HG03575 (cell line): Measurements from ENCODE around the gene APOC1.
A peak's percentile ranks its signal among the peaks of the same experiment; 100 is the strongest.

Experiments used
- ATAC-seq: cut with Tn5 transposase; IDR thresholded peaks from one replicate; pipeline ENCODE4 v1.9.1; 2021; ENCODE audit not compliant: unreplicated experiment, insufficient number of reproducible peaks, low FRiP score; ENCODE audit errors: extremely low read depth

The APOC1 gene

GRCh38 chr19:44948763-44949374 is 34.5 kb downstream of the APOC1 start:
- ATAC-seq: no peak

DNA sequence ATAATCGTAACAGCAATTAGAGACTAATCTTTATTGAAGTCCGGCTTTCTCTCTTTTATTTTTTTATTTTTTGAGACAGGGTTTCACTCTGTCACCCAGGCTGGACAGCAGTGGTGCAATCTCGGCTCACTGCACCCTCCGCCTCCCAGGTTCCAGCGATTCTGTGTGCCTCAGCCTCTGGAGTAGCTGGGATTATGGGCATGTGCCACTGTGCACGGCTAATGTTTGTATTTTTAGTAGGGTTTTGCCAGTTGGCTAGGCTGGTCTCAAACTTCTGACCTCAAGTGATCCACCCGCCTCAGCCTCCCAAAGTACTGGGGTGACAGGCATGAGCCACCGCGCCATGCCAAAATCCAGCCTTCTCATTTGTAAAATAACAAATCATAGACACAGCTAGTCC is 35.1 kb downstream of the APOC1 start:
- ATAC-seq: no peak

- ATAC-seq: no peak
Observed at GRCh38 chr19:44951179-44952159, 37.1 kb downstream of the APOC1 start.

DNA sequence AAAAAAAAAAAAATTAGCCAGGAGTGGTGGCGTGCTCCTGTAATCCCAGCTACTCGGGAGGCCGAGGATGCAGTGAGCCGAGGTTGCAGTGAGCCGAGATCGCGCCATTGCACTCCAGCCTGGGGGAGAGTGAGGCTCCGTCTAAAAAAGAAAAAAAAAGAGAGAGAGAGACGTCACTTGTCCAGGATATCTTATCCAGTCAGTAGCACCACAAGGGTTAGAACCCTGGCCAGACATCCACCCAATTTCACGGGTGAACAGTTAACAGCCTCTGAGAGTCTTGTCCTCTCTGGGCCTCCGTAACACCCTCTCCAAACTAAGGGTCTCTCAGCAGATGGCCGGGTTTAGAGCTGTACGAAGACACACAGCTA is 39.9 kb downstream of the APOC1 start:
- ATAC-seq: no peak

GRCh38 chr19:44954649-44955504 is 40.5 kb downstream of the APOC1 start, which contains the start of gene CLPTM1:
CLPTM1 (plus strand) TSS chr19:44955380; CDS start chr19:44955396, 16 bp downstream.
- ATAC-seq: peak; percentile 54

DNA sequence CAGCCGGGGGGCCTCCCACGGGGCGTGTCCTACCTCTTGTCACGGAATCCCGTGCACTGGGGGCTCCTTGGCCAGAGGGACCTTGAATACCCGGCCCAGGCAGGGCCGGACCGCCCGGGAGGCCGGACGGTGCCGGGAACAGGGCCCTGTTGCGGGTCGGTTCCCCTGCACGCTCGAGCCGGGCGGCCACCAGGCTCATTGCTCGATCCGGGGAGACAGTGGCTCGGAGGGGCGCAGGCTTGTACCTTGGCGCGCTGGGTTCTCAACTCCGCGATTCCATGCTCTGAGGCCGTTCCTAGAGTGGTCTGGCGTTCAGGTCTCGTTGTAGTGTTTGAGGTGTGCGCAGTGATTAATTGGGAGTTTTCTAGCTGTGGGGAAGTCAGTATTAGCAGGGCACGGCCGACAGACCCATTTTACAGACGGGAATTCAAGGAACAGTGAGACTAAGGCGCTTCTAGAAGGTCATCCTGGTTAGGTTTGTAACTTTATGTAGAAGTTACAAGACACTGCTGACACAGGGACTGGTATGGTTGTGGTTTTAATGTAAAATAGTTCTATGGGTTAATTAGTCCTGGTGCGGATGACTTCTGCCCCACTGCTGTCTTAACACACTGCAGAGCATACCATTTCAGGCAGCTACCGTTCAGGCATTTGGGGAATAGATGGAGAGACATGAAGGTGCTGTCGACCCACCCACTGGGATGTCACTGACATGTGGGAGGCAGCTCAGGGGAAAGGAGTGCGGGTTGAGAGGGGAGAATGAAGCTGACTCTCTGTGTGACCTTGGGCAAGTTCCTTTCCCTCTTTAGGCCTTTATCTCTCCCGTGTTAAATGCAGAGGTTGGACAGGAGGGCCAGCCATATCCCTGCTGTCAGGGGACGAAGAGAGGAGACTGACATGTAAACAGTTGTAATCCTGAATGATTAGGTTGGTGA is 41.4 kb downstream of the APOC1 start:
- no peak for ATAC-seq

DNA sequence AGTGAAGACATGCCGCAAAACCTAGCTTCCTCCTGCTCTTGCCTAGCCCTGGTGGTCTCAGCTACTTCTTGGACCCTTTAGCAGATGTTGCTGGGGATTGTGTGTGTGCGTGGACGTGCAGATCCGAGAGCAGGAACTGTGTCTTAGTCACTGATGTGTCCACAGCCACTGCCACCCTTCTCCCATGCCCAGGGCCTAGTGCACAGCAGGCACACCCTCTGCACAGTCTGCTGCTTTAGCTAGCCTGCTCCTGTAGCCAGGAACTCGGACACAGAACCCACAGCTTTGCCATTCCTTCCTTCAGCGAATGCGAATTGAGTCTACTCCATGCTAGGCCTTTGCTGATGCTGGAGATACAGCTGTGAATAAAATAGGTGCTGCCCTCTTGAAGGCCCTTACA is 43.1 kb downstream of the APOC1 start:
- no peak for ATAC-seq

GRCh38 chr19:44958090-44958489 is 43.7 kb downstream of the APOC1 start:
- no peak for ATAC-seq

DNA sequence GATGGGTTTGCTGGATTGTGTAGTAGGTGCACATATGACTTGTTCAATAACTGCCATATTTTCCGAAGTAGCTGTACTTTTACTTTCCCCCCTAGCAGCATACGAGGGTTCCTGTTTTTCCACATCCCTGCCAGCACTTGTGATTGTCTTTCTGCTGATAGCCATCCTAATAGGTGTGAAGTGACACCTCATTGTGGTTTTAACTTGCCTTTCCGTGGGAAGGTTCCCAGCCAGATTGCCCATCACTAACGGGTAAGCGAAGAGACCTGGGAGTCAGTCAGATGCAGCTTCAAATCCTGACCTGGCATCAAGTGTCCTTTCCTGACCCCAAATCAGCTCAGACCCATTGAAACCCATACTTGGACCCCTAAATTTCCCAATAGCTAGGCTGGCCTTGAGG is 45.3 kb downstream of the APOC1 start:
- no peak for ATAC-seq

- no peak for ATAC-seq
Observed at GRCh38 chr19:44960906-44961728, 46.7 kb downstream of the APOC1 start.

- ATAC-seq: no peak
Observed at GRCh38 chr19:44961821-44962220, 47.4 kb downstream of the APOC1 start.

DNA sequence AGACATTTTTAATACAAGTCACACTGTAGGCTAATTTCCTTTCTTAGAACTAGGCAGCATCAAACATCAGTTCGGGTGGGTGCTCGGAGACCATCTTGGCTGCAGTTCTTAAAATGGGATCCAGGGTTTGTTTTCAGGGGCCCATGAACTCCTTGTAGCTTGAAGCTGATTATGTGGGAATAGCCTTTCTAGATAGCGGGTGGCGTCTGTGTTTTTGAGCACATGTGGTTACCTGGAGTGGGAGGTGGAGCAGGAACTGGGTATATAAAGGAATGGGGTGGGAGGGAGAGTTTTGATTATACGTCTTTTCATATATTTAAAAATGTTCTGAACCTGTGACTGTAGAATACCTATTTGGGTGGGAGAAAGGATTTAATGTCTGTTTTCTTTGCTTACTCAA is 53.7 kb downstream of the APOC1 start:
- ATAC-seq: no peak

- ATAC-seq: no peak
Observed at GRCh38 chr19:44968670-44969069, 54.3 kb downstream of the APOC1 start.
